H9 (cell line): ENCODE results near the gene NDUFB8. TPM values are rescaled to one million over a fixed set of nuclear protein-coding genes. Genes with fewer than 3 reads are reported as not detected.

ENCODE experiments used
- DNase-seq: peaks from one replicate; pipeline ENCODE4 v3.0.0-alpha.2; 2017
- H2AFZ ChIP-seq: one replicate; pipeline ENCODE4 v1.6.1; 2013; ENCODE audit warnings: mild to moderate bottlenecking, low read length, control low read depth, moderate library complexity
- H2AK5ac ChIP-seq: 2 replicates; pipeline ENCODE4 v1.6.1; 2013; ENCODE audit warnings: low read length, control low read depth, mixed read lengths; ENCODE audit not compliant: insufficient read length
- H2BK120ac ChIP-seq: one replicate; pipeline ENCODE4 v1.6.1; 2013; ENCODE audit warnings: low read depth, mild to moderate bottlenecking, low read length, control low read depth, inconsistent platforms; ENCODE audit not compliant: poor library complexity, severe bottlenecking
- H2BK12ac ChIP-seq: 2 replicates; pipeline ENCODE4 v1.6.1; 2013; ENCODE audit warnings: low read length, control low read depth, mixed read lengths, low read depth; ENCODE audit not compliant: insufficient read length
- H2BK15ac ChIP-seq: 2 replicates; pipeline ENCODE4 v1.6.1; 2013; ENCODE audit warnings: low read depth, low read length, control low read depth
- H2BK20ac ChIP-seq: one replicate; pipeline ENCODE4 v1.6.1; 2013; ENCODE audit warnings: low read depth, mild to moderate bottlenecking, low read length, control low read depth, inconsistent platforms; ENCODE audit not compliant: poor library complexity, severe bottlenecking
- H2BK5ac ChIP-seq: 2 replicates; pipeline ENCODE4 v1.6.1; 2013; ENCODE audit warnings: low read length, control low read depth, mixed read lengths; ENCODE audit not compliant: insufficient read length
- H3K14ac ChIP-seq: 2 replicates; pipeline ENCODE4 v1.6.1; 2013; ENCODE audit warnings: low read length, control low read depth; ENCODE audit not compliant: insufficient read depth
- H3K18ac ChIP-seq: 2 replicates; pipeline ENCODE4 v1.6.1; 2013; ENCODE audit warnings: low read depth, mild to moderate bottlenecking, mixed read lengths, low read length, control low read depth; ENCODE audit not compliant: insufficient read length
- H3K23ac ChIP-seq: 2 replicates; pipeline ENCODE4 v1.6.1; 2013; ENCODE audit warnings: low read length, control low read depth, mixed read lengths, low read depth; ENCODE audit not compliant: insufficient read length
- H3K23me2 ChIP-seq: 2 replicates; pipeline ENCODE4 v1.6.1; 2013; ENCODE audit warnings: low read depth, mild to moderate bottlenecking, mixed read lengths, low read length, control low read depth; ENCODE audit not compliant: insufficient read length, poor library complexity, severe bottlenecking
- H3K27ac ChIP-seq: 2 replicates; pipeline ENCODE4 v1.5.1; 2013; ENCODE audit warnings: low read length, control low read depth, mixed read lengths, low read depth; ENCODE audit not compliant: insufficient read length
- H3K27me3 ChIP-seq: 2 replicates; pipeline ENCODE4 v1.6.1; 2013; ENCODE audit warnings: low read length, control low read depth, inconsistent platforms; ENCODE audit not compliant: insufficient read depth
- H3K4ac ChIP-seq: 2 replicates; pipeline ENCODE4 v1.6.1; 2013; ENCODE audit warnings: low read depth, mild to moderate bottlenecking, control low read depth, inconsistent platforms, low read length, moderate library complexity
- H3K4me1 ChIP-seq: 2 replicates; pipeline ENCODE4 v1.6.1; 2013; ENCODE audit warnings: low read length, control low read depth, inconsistent platforms; ENCODE audit not compliant: insufficient read depth
- H3K4me2 ChIP-seq: 2 replicates; pipeline ENCODE4 v1.6.1; 2013; ENCODE audit warnings: low read length, control low read depth, mixed read lengths; ENCODE audit not compliant: insufficient read length, insufficient read depth
- H3K56ac ChIP-seq: 2 replicates; pipeline ENCODE4 v1.6.1; 2013; ENCODE audit warnings: low read depth, mild to moderate bottlenecking, mixed read lengths, low read length, control low read depth; ENCODE audit not compliant: insufficient read length
- H3K79me1 ChIP-seq: 2 replicates; pipeline ENCODE4 v1.6.1; 2013; ENCODE audit warnings: low read depth, mild to moderate bottlenecking, moderate library complexity, low read length, control low read depth, inconsistent platforms; ENCODE audit not compliant: insufficient read depth, poor library complexity, severe bottlenecking
- H3K79me2 ChIP-seq: 2 replicates; pipeline ENCODE4 v1.6.1; 2013; ENCODE audit warnings: low read length, control low read depth, inconsistent platforms; ENCODE audit not compliant: insufficient read depth
- H3K9ac ChIP-seq: 2 replicates; pipeline ENCODE4 v1.6.1; 2013; ENCODE audit warnings: low read length, control low read depth, mixed read lengths; ENCODE audit not compliant: insufficient read length; ENCODE audit errors: extremely low read depth
- H3K9me3 ChIP-seq: one replicate; pipeline ENCODE4 v1.6.1; 2013; ENCODE audit warnings: low read depth, low read length, inconsistent platforms; ENCODE audit not compliant: control insufficient read depth
- H3T11ph ChIP-seq: one replicate; pipeline ENCODE4 v1.6.1; 2013; ENCODE audit warnings: mild to moderate bottlenecking, low read length, control low read depth, inconsistent platforms
- H4K20me1 ChIP-seq: one replicate; pipeline ENCODE4 v1.6.1; 2013; ENCODE audit not compliant: control insufficient read depth, insufficient read length, insufficient read depth
- H4K5ac ChIP-seq: 2 replicates; pipeline ENCODE4 v1.6.1; 2013; ENCODE audit warnings: low read depth, mild to moderate bottlenecking, mixed read lengths, low read length, control low read depth; ENCODE audit not compliant: insufficient read length
- H4K8ac ChIP-seq: replicated peaks from 2 replicates; pipeline ENCODE4 v1.6.1; 2013; ENCODE audit warnings: low read length, control low read depth, mixed read lengths, low read depth; ENCODE audit not compliant: insufficient read length
- H4K91ac ChIP-seq: 2 replicates; pipeline ENCODE4 v1.6.1; 2013; ENCODE audit warnings: low read depth, mild to moderate bottlenecking, moderate library complexity, mixed read lengths, low read length, control low read depth; ENCODE audit not compliant: insufficient read length
- H3K27ac Mint-ChIP-seq, 3 experiments: 2 replicates in 2 of 3; 3 replicates in 1 of 3; pipeline ENCODE4 v1.8.0; 2020 to 2021; ENCODE audit warnings: mixed read lengths in 3 of 3, mild to moderate bottlenecking in 1 of 3, moderate library complexity in 1 of 3
- H3K27me3 Mint-ChIP-seq: 2 replicates; pipeline ENCODE4 v1.8.0; 2021; ENCODE audit warnings: low read depth, mild to moderate bottlenecking, moderate library complexity, mixed read lengths
- H3K36me3 Mint-ChIP-seq, 3 experiments: 2 replicates in 2 of 3; 3 replicates in 1 of 3; pipeline ENCODE4 v1.8.0; 2020 to 2021; ENCODE audit warnings: low read depth in 3 of 3, mixed read lengths in 3 of 3; ENCODE audit not compliant: insufficient read depth in 1 of 3
- H3K4me1 Mint-ChIP-seq, 2 experiments: 2 replicates each; pipeline ENCODE4 v1.8.0; 2020; ENCODE audit warnings: mixed read lengths in 2 of 2
- H3K4me3 Mint-ChIP-seq, 2 experiments: 2 replicates in 1 of 2; 3 replicates in 1 of 2; pipeline ENCODE4 v1.8.0; 2020 to 2021; ENCODE audit warnings: mild to moderate bottlenecking in 2 of 2, mixed read lengths in 2 of 2, moderate library complexity in 1 of 2
- H3K9me3 Mint-ChIP-seq, 2 experiments: 2 replicates in 1 of 2; 3 replicates in 1 of 2; pipeline ENCODE4 v1.8.0; 2020; ENCODE audit warnings: mild to moderate bottlenecking in 2 of 2, mixed read lengths in 2 of 2, moderate library complexity in 1 of 2
- CTCF ChIP-seq: fragments of 200-600 bp; sonication (generic); conservative IDR thresholded peaks from 3 replicates; pipeline ENCODE4 v1.8.0; 2021; ENCODE audit warnings: antibody characterized with exemption, mild to moderate bottlenecking
- WGBS: extraction: QIAGEN DNeasy Blood & Tissue Kit; methylation state at CpG from one replicate; pipeline ENCODE4 v1.1.7; 2013; ENCODE audit warnings: missing lambda C conversion rate, low lambda C conversion rate, mixed read lengths; ENCODE audit not compliant: insufficient read length; ENCODE audit errors: extremely low coverage; 5-methylcytosine and 5-hydroxymethylcytosine counted together
- total RNA-seq: library from RNA; stranded (reverse); gene quantifications from 2 replicates; pipeline ENCODE4 v1.2.1, GENCODE V29; 2021

NDUFB8 gene
- total RNA-seq, 1 experiment from 2014 or later = 205 TPM

GRCh38 chr10:100485366-100485765 lies 44.3 kb downstream of the NDUFB8 start:
- H2BK120ac ChIP-seq = no peak overlapping the region

More at GRCh38 chr10:100485366-100485765, 44.3 kb downstream of the NDUFB8 start:
- Histone ChIP-seq H3K9me3 (no peaks in the 10 kb centered on the region), H2AFZ (no peak overlapping the region), H2BK5ac (no peak overlapping the region), H3K23me2 (peaks cover 8% of the 10 kb centered on the region), H4K20me1 (no peaks in the 10 kb centered on the region), H3K4ac (no peak overlapping the region), H3K79me1 (no peaks in the 10 kb centered on the region), H2BK15ac (no peak overlapping the region), H3K9ac (no peak overlapping the region), H3K18ac (no peak overlapping the region), H4K91ac (no peak overlapping the region), H3K27me3 (peaks cover 71% of the 10 kb centered on the region), H3K4me2 (peak overlapping the region; percentile 50), H2BK12ac (no peak overlapping the region), H2AK5ac (no peak overlapping the region), H3K56ac (no peak overlapping the region), H3K27ac (no peak overlapping the region), H4K5ac (no peak overlapping the region), H3K4me1 (peaks cover 7% of the 10 kb centered on the region), H2BK20ac (no peak overlapping the region), H4K8ac (no peak overlapping the region), H3T11ph (no peak overlapping the region), H3K79me2 (no peaks in the 10 kb centered on the region), H3K23ac (no peak overlapping the region), H3K14ac (no peak overlapping the region)
- H3K27ac Mint-ChIP-seq = peak overlapping the region in 2 of 3 experiments; percentile 41 to 87; a peak in 1 of 7 replicates
- no CpG with 5 or more reads among the region's 8 CpGs for WGBS
- no peak for TF ChIP-seq CTCF
- peaks cover 95% of the 10 kb centered on the region for H3K27me3 Mint-ChIP-seq
- H3K36me3 Mint-ChIP-seq = peaks cover 8 to 25% (median 19%) of the 10 kb centered on the region in 3 experiments
- peak overlapping the region; percentile 24 to 65; a peak in 3 of 5 replicates for H3K4me3 Mint-ChIP-seq
- H3K4me1 Mint-ChIP-seq = peaks cover 50 to 52% of the 10 kb centered on the region in 2 experiments
- DNase-seq = peak; percentile 56
- peaks cover 0 to 6% of the 10 kb centered on the region in 2 experiments; a peak in 2 of 5 replicates for H3K9me3 Mint-ChIP-seq
